ENCODE measurements around the gene WIZ.
A peak's percentile ranks its signal among the peaks of the same experiment; 100 is the strongest.

The WIZ gene

DNA sequence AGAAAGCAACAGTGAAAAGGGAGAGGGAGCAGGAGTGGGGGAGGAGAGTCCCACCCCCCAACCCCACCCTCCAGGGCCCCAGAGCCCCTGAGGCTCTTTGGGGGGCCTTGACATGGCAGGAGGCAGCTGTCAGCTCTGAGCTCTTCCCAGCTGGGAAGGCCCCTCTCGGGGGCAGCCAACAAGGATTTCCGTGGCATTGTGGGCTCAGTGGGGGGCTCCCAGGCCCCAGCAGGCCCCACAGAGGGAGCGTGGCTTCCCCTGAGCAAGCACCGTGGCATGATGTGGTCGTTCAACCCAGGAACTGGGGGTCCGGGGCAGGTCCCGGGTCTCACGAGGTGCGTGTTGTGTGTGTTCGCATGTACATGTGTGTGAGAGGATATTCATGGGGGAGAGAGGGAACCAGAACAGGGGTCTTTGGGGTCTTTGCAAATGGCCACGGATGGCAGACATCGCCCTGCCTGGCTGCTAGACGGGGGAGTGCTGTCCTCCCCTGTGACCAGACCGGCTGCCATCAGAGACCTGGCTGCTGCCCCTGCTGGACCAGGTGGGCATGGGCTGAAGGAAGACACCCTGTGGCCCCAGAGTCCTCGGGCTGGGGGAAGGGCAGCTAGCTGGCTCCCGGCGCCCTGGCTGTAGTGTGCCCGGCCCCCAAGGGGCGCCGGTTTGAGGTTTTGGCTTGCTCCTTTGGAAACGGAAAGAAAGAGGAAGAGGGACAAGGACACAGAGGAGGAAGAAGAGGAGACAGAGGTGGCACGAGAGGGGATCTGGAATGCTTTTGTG is 27.3 kb downstream of the WIZ start:
- no peak overlapping the region for H4K5ac ChIP-seq (ENCODE audit: low read length)
- no peak overlapping the region for H3K9ac ChIP-seq (ENCODE audit: low read length)
- no peak overlapping the region for H3K27ac ChIP-seq (ENCODE audit: low read depth, low read length)
- H3K79me2 ChIP-seq (ENCODE audit: control insufficient read depth, insufficient read depth, low read length) = peaks cover 13% of the 10 kb centered on the region
- H3K4me1 ChIP-seq (ENCODE audit: control insufficient read depth, low read depth, low read length) = peaks cover 1% of the 10 kb centered on the region
- no peak overlapping the region for H3K4ac ChIP-seq (ENCODE audit: low read depth, low read length)
- H2AK5ac ChIP-seq (ENCODE audit: low read length) = no peak overlapping the region
- no peak overlapping the region for H3K23ac ChIP-seq (ENCODE audit: low read length)
- no peak overlapping the region for H3K18ac ChIP-seq (ENCODE audit: low read length)
- no peaks in the 10 kb centered on the region for H3K79me1 ChIP-seq (ENCODE audit: low read length)
- no peaks in the 10 kb centered on the region for H3K27me3 ChIP-seq (ENCODE audit: insufficient read depth, low read length, poor library complexity)
- no peak for DNase-seq
- no peak overlapping the region for H2BK5ac ChIP-seq (ENCODE audit: low read length)
- no peak overlapping the region for H3K4me2 ChIP-seq (ENCODE audit: low read length)
- no peak overlapping the region for H3K56ac ChIP-seq (ENCODE audit: low read length)
- no peak overlapping the region for H2BK15ac ChIP-seq (replicated peaks; ENCODE audit: low read depth)
- H3K36me3 ChIP-seq (ENCODE audit: control insufficient read depth, insufficient read depth, low read length) = peaks cover 16% of the 10 kb centered on the region
- no peak overlapping the region for H4K8ac ChIP-seq (ENCODE audit: low read depth, low read length)
- H3K4me3 ChIP-seq (ENCODE audit: low read length) = no peak overlapping the region
- no CpG with 5 or more reads among the region's 22 CpGs for WGBS (ENCODE audit: extremely low coverage, insufficient coverage, low lambda C conversion rate)
- no peak overlapping the region for H2BK120ac ChIP-seq (ENCODE audit: low read depth, low read length)

DNA sequence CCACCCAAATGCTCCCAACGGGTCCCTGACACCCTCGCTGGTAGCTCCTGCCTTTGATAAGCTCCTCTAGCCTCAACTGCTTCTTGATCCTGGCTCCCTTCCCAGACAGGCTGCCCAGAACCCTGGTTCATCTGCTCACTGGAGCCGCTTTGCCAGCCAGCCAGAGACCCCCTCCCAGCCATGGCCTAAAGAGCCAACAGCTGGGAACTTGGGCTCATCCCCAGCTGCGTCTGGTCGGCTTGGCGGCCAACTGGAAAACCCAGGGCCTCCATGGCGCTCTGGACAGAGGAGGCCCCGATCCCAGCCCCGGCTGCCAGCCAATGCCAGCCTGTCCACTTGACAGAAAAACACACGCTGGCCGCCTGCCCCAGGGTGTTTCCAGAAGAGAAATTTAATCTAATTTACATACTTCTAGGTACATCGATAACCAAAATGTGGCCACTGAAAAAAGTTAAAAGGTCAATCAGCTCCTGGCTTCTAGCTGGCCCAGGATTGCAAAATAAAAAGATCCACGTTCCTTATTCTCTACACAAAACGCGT is 28.0 kb downstream of the WIZ start:
- Histone ChIP-seq H2BK15ac (replicated peaks; ENCODE audit: low read depth) (no peak overlapping the region), H4K8ac (ENCODE audit: low read depth, low read length) (no peak overlapping the region), H2AK5ac (ENCODE audit: low read length) (no peak overlapping the region), H2BK5ac (ENCODE audit: low read length) (no peak overlapping the region), H3K18ac (ENCODE audit: low read length) (no peak overlapping the region), H3K79me1 (ENCODE audit: low read length) (no peaks in the 10 kb centered on the region), H3K4me3 (ENCODE audit: low read length) (no peak overlapping the region), H3K56ac (ENCODE audit: low read length) (no peak overlapping the region), H3K4ac (ENCODE audit: low read depth, low read length) (no peak overlapping the region), H2BK120ac (ENCODE audit: low read depth, low read length) (no peak overlapping the region), H3K27ac (ENCODE audit: low read depth, low read length) (no peak overlapping the region), H3K4me1 (ENCODE audit: control insufficient read depth, low read depth, low read length) (peaks cover 3% of the 10 kb centered on the region), H4K5ac (ENCODE audit: low read length) (no peak overlapping the region), H3K23ac (ENCODE audit: low read length) (no peak overlapping the region), H3K9ac (ENCODE audit: low read length) (no peak overlapping the region), H3K27me3 (ENCODE audit: insufficient read depth, low read length, poor library complexity) (no peaks in the 10 kb centered on the region), H3K4me2 (ENCODE audit: low read length) (no peak overlapping the region), H3K79me2 (ENCODE audit: control insufficient read depth, insufficient read depth, low read length) (peaks cover 20% of the 10 kb centered on the region), H3K36me3 (ENCODE audit: control insufficient read depth, insufficient read depth, low read length) (peaks cover 15% of the 10 kb centered on the region)
- DNase-seq = no peak
- no CpG with 5 or more reads among the region's 15 CpGs for WGBS (ENCODE audit: extremely low coverage, insufficient coverage, low lambda C conversion rate)

DNA sequence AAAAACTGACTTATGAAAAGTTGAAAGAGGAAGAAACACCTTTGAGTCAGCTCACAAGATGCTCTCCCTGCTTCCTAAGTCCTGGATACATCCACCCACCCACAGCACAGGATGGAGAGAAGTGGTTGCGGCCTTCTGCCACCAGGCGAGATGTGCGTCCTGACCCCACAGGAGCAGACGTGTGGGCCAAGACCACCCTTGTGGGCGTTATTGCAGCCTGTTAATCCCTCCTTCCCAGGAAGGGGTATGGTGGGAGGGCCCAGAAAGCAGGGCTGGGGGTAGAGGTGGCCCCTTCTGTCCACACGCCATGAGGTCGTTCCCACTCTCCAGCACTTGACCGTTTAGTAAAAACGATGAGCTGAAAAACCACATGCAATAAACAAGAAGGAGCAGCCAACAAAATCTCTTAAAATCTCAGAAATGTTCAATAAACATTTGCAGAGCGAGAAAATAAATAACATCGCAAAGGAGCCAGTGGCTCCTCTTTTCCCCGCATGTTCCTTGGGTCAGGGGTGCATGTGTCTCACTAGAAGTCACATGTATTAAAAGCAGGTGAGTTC is 28.5 kb downstream of the WIZ start:
- Histone ChIP-seq H3K9ac (ENCODE audit: low read length) (no peak overlapping the region), H4K5ac (ENCODE audit: low read length) (no peak overlapping the region), H3K4me2 (ENCODE audit: low read length) (no peak overlapping the region), H3K27ac (ENCODE audit: low read depth, low read length) (no peak overlapping the region), H4K8ac (ENCODE audit: low read depth, low read length) (no peak overlapping the region), H2BK120ac (ENCODE audit: low read depth, low read length) (no peak overlapping the region), H2BK15ac (replicated peaks; ENCODE audit: low read depth) (no peak overlapping the region), H3K36me3 (ENCODE audit: control insufficient read depth, insufficient read depth, low read length) (peaks cover 12% of the 10 kb centered on the region), H3K79me1 (ENCODE audit: low read length) (peaks cover 1% of the 10 kb centered on the region), H2BK5ac (ENCODE audit: low read length) (no peak overlapping the region), H3K56ac (ENCODE audit: low read length) (no peak overlapping the region), H3K23ac (ENCODE audit: low read length) (no peak overlapping the region), H3K18ac (ENCODE audit: low read length) (no peak overlapping the region), H2AK5ac (ENCODE audit: low read length) (no peak overlapping the region), H3K79me2 (ENCODE audit: control insufficient read depth, insufficient read depth, low read length) (peaks cover 25% of the 10 kb centered on the region), H3K4me3 (ENCODE audit: low read length) (no peak overlapping the region), H3K27me3 (ENCODE audit: insufficient read depth, low read length, poor library complexity) (no peaks in the 10 kb centered on the region), H3K4ac (ENCODE audit: low read depth, low read length) (no peak overlapping the region), H3K4me1 (ENCODE audit: control insufficient read depth, low read depth, low read length) (peaks cover 3% of the 10 kb centered on the region)
- no CpG with 5 or more reads among the region's 12 CpGs for WGBS (ENCODE audit: extremely low coverage, insufficient coverage, low lambda C conversion rate)
- no peak for DNase-seq

DNA sequence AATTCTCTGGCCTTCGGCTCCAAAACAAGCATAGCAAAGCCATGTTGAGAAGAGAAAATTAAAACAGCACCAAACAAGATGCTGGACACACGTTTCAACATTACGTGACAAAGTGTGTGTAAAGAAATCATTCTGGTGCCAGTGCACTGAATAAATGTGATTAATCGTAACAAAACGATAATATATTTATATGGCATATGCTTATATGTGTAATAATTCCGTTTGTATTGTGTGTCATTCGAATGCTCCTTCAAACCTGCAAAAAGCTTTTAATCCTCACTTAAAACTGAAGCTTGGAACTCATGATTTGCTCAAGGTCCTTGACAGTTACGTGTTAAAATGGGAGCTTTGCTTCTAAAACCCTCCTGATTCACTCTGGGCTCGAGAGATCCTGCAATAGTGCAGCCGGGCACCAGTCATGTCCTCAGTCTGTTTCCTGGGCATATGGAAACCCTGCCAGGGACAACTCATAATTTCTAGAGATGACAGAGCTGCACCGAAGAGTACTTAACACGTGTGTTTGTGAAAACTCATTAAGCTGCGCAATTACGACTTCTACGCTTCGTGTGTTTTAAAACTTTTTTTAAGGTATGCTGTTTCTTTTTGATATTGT is 30.2 kb downstream of the WIZ start:
- Histone ChIP-seq H3K18ac (ENCODE audit: low read length) (no peak overlapping the region), H3K4me3 (ENCODE audit: low read length) (no peak overlapping the region), H3K4me2 (ENCODE audit: low read length) (no peak overlapping the region), H2BK120ac (ENCODE audit: low read depth, low read length) (no peak overlapping the region), H2AK5ac (ENCODE audit: low read length) (no peak overlapping the region), H3K27me3 (ENCODE audit: insufficient read depth, low read length, poor library complexity) (no peaks in the 10 kb centered on the region), H3K23ac (ENCODE audit: low read length) (no peak overlapping the region), H3K9ac (ENCODE audit: low read length) (peak overlapping the region; percentile 16), H2BK15ac (replicated peaks; ENCODE audit: low read depth) (no peak overlapping the region), H3K79me1 (ENCODE audit: low read length) (peaks cover 8% of the 10 kb centered on the region), H3K27ac (ENCODE audit: low read depth, low read length) (no peak overlapping the region), H4K8ac (ENCODE audit: low read depth, low read length) (no peak overlapping the region), H2BK5ac (ENCODE audit: low read length) (no peak overlapping the region), H3K79me2 (ENCODE audit: control insufficient read depth, insufficient read depth, low read length) (peaks cover 40% of the 10 kb centered on the region), H3K36me3 (ENCODE audit: control insufficient read depth, insufficient read depth, low read length) (peaks cover 6% of the 10 kb centered on the region), H3K4ac (ENCODE audit: low read depth, low read length) (no peak overlapping the region), H3K56ac (ENCODE audit: low read length) (peak overlapping the region; percentile 11), H3K4me1 (ENCODE audit: control insufficient read depth, low read depth, low read length) (peaks cover 3% of the 10 kb centered on the region), H4K5ac (ENCODE audit: low read length) (no peak overlapping the region)
- no peak for DNase-seq
- no CpG with 5 or more reads among the region's 16 CpGs for WGBS (ENCODE audit: extremely low coverage, insufficient coverage, low lambda C conversion rate)

DNA sequence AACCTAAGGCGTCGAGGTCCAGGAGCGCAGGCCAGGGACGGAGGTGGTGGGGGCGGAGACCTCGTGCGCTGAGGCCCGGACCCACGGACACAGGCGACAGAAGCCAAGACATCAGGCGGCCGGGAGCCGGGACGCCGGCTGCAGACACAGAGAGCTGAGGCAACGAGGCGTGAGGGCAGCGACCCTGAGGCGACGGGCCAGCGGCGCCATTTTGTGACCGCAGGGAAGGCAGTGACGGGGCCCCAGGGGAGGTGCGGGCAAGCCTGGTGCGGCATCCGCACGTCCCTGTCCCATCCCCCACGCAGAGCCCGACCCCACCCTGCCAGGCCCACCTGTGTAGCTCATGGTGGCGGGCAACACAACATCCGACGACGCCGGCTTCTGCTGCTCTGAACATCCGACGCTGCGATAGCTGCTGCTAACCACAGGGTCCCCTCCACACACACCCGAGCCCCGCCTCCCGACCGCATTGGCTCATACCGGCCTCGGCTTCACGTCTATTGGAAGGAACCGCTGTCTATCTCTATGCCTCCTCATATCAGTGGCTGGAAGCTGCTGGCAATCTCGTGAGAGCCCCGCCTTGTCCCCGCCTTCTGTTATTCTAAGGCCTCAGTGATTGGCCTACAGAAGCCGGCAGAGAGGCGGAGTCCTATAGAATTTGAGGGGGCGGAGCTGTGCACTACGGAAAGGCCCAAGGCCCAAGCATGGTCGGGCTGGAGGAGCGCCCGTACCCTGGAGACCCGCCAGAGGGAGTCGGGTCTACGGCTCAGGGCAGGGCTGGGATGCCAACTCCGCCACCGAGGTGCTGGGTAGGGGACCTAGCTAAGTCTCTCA is 31.0 kb downstream of the WIZ start, which contains the start of gene AKAP8L:
AKAP8L (minus strand) TSS at position 410 of the 834 bp plus-strand sequence; CDS start at position 345, 65 bp downstream.
- peaks cover 41% of the 10 kb centered on the region for H3K79me2 ChIP-seq (ENCODE audit: control insufficient read depth, insufficient read depth, low read length)
- H3K27ac ChIP-seq (ENCODE audit: low read depth, low read length) = peak within 1 kb of the TSS; percentile 22
- WGBS (ENCODE audit: extremely low coverage, insufficient coverage, low lambda C conversion rate) = no CpG with 5 or more reads among the region's 61 CpGs

More for the DNA sequence above, 31.0 kb downstream of the WIZ start, which contains the start of gene AKAP8L:
- Histone ChIP-seq H3K9ac (ENCODE audit: low read length) (peak within 1 kb of the TSS; percentile 86), H3K18ac (ENCODE audit: low read length) (peak within 1 kb of the TSS; percentile 2), H2BK5ac (ENCODE audit: low read length) (peak within 1 kb of the TSS; percentile 6), H3K79me1 (ENCODE audit: low read length) (peaks cover 8% of the 10 kb centered on the region), H2BK120ac (ENCODE audit: low read depth, low read length) (no peak within 1 kb of the TSS), H2BK15ac (replicated peaks; ENCODE audit: low read depth) (no peak within 1 kb of the TSS), H3K23ac (ENCODE audit: low read length) (peak within 1 kb of the TSS; percentile 89), H3K36me3 (ENCODE audit: control insufficient read depth, insufficient read depth, low read length) (peaks cover 5% of the 10 kb centered on the region), H3K4me2 (ENCODE audit: low read length) (peak within 1 kb of the TSS; percentile 55), H3K56ac (ENCODE audit: low read length) (peak within 1 kb of the TSS; percentile 95), H3K4ac (ENCODE audit: low read depth, low read length) (peak within 1 kb of the TSS; percentile 76), H3K27me3 (ENCODE audit: insufficient read depth, low read length, poor library complexity) (no peaks in the 10 kb centered on the region), H3K4me1 (ENCODE audit: control insufficient read depth, low read depth, low read length) (peaks cover 3% of the 10 kb centered on the region), H2AK5ac (ENCODE audit: low read length) (peak within 1 kb of the TSS; percentile 77), H4K8ac (ENCODE audit: low read depth, low read length) (no peak within 1 kb of the TSS), H3K4me3 (ENCODE audit: low read length) (peak within 1 kb of the TSS; percentile 73), H4K5ac (ENCODE audit: low read length) (no peak within 1 kb of the TSS)
- DNase-seq = peak; percentile 100

All from mesendoderm (in vitro differentiated cells).